Measurements from ENCODE around the gene NSRP1. TPM values are rescaled to one million over a fixed set of nuclear protein-coding genes. Genes with fewer than 3 reads are reported as not detected.

NSRP1 gene
- total and polyA plus RNA-seq, 2 of the 13 experiments (the other 11 are each of a cell fraction or from before 2014, with no cell fraction given), result 7.0 to 14.3 TPM

- FAIRE-seq (peak; percentile 60), ATAC-seq (peak; percentile 18; the same call in 2 of the 3 replicates)
- CTCF ChIA-PET (ENCODE audit: low intra/inter-chr PET ratio, low total read pairs), result no interaction called here
Observed at GRCh38 chr17:30222251-30222650, 105.6 kb downstream of the NSRP1 start.

More at GRCh38 chr17:30222251-30222650, 105.6 kb downstream of the NSRP1 start:
- Histone ChIP-seq H3K4me3 (replicated peaks in 1 of 3; ENCODE audit: insufficient read depth in 1 of 3, low read depth in 2 of 3, low read length in 3 of 3) (peak overlapping the region; percentile 44 to 72 (median 60)), H3K36me3 (replicated peaks in 1 of 2; ENCODE audit: control insufficient read depth in 1 of 2, insufficient read depth in 2 of 2, low read length in 2 of 2) (no peaks in the 10 kb centered on the region), H3K27ac (ENCODE audit: extremely low read length, insufficient read depth, low read length) (peak overlapping the region; percentile 73), H4K20me1 (ENCODE audit: insufficient read depth, low read length) (no peaks in the 10 kb centered on the region), H3K27me3 (ENCODE audit: control insufficient read depth in 1 of 2, insufficient read depth in 2 of 2, low read length in 2 of 2) (no peaks in the 10 kb centered on the region), H3K9me3 (ENCODE audit: low read length) (no peaks in the 10 kb centered on the region), H3K9ac (ENCODE audit: insufficient read depth, low read depth, low read length) (peak overlapping the region; percentile 73), H2AFZ (ENCODE audit: low read length) (peak overlapping the region; percentile 88), H3K4me1 (ENCODE audit: insufficient read depth, low read length) (peaks cover 77% of the 10 kb centered on the region), H3K79me2 (ENCODE audit: insufficient read depth, low read length) (no peaks in the 10 kb centered on the region), H3K4me2 (ENCODE audit: low read depth, low read length) (peak overlapping the region; percentile 95)
- DNase-seq (ENCODE audit: low spot score), result peak; percentile 24
- intact Hi-C loops (cut with micrococcal nuclease; ENCODE audit: unreplicated experiment) (loop anchor here (10.0 kb wide), 1 partner anchor 47 kb away; no protein-coding TSS in a partner anchor), in situ Hi-C loops (cut with HindIII; ENCODE audit: extremely low pct_ligation_motif_present, low pct_unique_long_range_greater_than_20kb) (no loop called here)
- 6% methylated on average over 4 of the region's 4 CpGs for WGBS (ENCODE audit: low lambda C conversion rate)
- POLR2A ChIA-PET, result interaction anchor here (1.1 to 1.8 kb wide), 12 partner anchors 10 to 122 kb away, joined by 3 to 7 read pairs (median 4); partner anchors contain the start of genes BLMH and SLC6A4
- TF ChIP-seq SOX6 (IDR thresholded peaks at IDR 0.05) (no peak), SOX6 (CRISPR knock-in tag; IDR thresholded peaks at IDR 0.05) (peak; percentile 55), HNRNPL (IDR thresholded peaks at IDR 0.05; ENCODE audit: low read depth, low read length) (no peak), RARA (CRISPR knock-in tag; IDR thresholded peaks at IDR 0.05) (no peak), PBX2 (CRISPR knock-in tag; IDR thresholded peaks at IDR 0.05) (no peak), HMGXB4 (CRISPR knock-in tag; IDR thresholded peaks at IDR 0.05; ENCODE audit: borderline replicate concordance in 1 of 2, low read depth in 1 of 2) (0 out of 4 replicates have a peak, but pooled peaks of 1 of the 2 experiments have one; percentile 30), TEAD3 (CRISPR knock-in tag; optimal IDR thresholded peaks at IDR 0.05; ENCODE audit: borderline replicate concordance) (peak; percentile 37), EP300 (IDR thresholded peaks at IDR 0.05; ENCODE audit: low read depth in 2 of 2, low read length in 2 of 2) (0 out of 4 replicates have a peak, but pooled peaks of 1 of the 2 experiments have one; percentile 16), EP300 (CRISPR knock-in tag; IDR thresholded peaks at IDR 0.05; ENCODE audit: borderline replicate concordance) (no peak), ZNF564 (CRISPR knock-in tag; IDR thresholded peaks at IDR 0.05) (peak; percentile 29; the same call in 1 of the 2 replicates)
- no TSS peak for BruUV-seq (replicated peaks)

All from HepG2 (cell line).